Lung (tissue), 12 donors: Measurements from ENCODE around the gene ITPKB. TPM values are rescaled to one million over a fixed set of nuclear protein-coding genes. Genes with fewer than 3 reads are reported as not detected.

Experiments
- ATAC-seq: fragments of 200-7000 bp; cut with Tn5 transposase; one replicate; pipeline ENCODE4 v1.9.1; 2020; ENCODE audit warnings: moderate number of reproducible peaks; ENCODE audit not compliant: insufficient read depth, low FRiP score
- DNase-seq, 3 donors: peaks; one replicate each; pipeline ENCODE4 v3.0.0-alpha.2; 2013 to 2017
- H3K27ac ChIP-seq, 2 donors: one replicate each; pipeline ENCODE4 v1.5.1; 2013; ENCODE audit warnings: mild to moderate bottlenecking in 2 of 2, moderate library complexity in 2 of 2, control low read depth in 1 of 2, inconsistent platforms in 1 of 2, low read depth in 1 of 2, low read length in 1 of 2
- H3K27me3 ChIP-seq, 3 donors: one replicate each; pipeline ENCODE4 v1.5.1; 2013; ENCODE audit warnings: low read length in 2 of 3; ENCODE audit not compliant: control insufficient read depth in 3 of 3, insufficient read depth in 3 of 3
- H3K36me3 ChIP-seq, 4 donors: one replicate each; pipeline ENCODE4 v1.5.1; 2013; ENCODE audit warnings: low read length in 4 of 4, mild to moderate bottlenecking in 1 of 4, moderate library complexity in 1 of 4; ENCODE audit not compliant: control insufficient read depth in 4 of 4, insufficient read depth in 4 of 4
- H3K4me1 ChIP-seq, 5 donors: one replicate each; pipeline ENCODE4 v1.5.1; 2013; ENCODE audit warnings: low read length in 5 of 5, mild to moderate bottlenecking in 2 of 5, moderate library complexity in 1 of 5; ENCODE audit not compliant: control insufficient read depth in 5 of 5, insufficient read depth in 5 of 5
- H3K4me3 ChIP-seq: one replicate; pipeline ENCODE4 v1.5.1; 2013; ENCODE audit warnings: mild to moderate bottlenecking, control low read depth, moderate library complexity
- H3K9ac ChIP-seq, 2 donors: one replicate each; pipeline ENCODE4 v1.5.1; 2013; ENCODE audit warnings: low read length in 2 of 2, control low read depth in 1 of 2; ENCODE audit not compliant: insufficient read depth in 1 of 2
- H3K9me3 ChIP-seq, 4 donors: one replicate each; pipeline ENCODE4 v1.5.1; 2013; ENCODE audit warnings: low read length in 3 of 4, mild to moderate bottlenecking in 1 of 4, moderate library complexity in 1 of 4; ENCODE audit not compliant: control insufficient read depth in 4 of 4, insufficient read depth in 3 of 4
- WGBS, 2 donors: extraction: QIAGEN DNeasy Blood & Tissue Kit; methylation state at CpG; one replicate each; pipeline ENCODE4 v1.1.7; 2013; 5-methylcytosine and 5-hydroxymethylcytosine counted together
- polyA plus RNA-seq, 2 donors: library from polyadenylated mRNA; stranded (reverse); fragments of 200-250 nt; gene quantifications; one replicate each; pipeline ENCODE4 v1.2.1, GENCODE V29; 2013
- total RNA-seq, 2 donors: library from RNA; depleted of rRNA in 1 of 2; stranded (reverse); fragments of >200 nt in 1 of 2; gene quantifications; one replicate each; pipeline ENCODE4 v1.2.1, GENCODE V29; 2014 to 2021
- TF ChIP-seq, protein P1 (sequence below): IDR thresholded peaks from 2 replicates; pipeline ENCODE4 v1.5.1; 2012; ENCODE audit warnings: mild to moderate bottlenecking; ENCODE audit errors: control extremely low read depth, extremely low read depth
- donor health status: control.
- donor health status: control.
- donor health status: Bipolar disorder and iron deficiency.
- donor health status: healthy.
- donor health status: DM: yes; HTN: yes; CAD: no.

Gene ITPKB
- total and polyA plus RNA-seq, 4 donors: 9.9 to 46.6 (median 28.1) TPM

DNA sequence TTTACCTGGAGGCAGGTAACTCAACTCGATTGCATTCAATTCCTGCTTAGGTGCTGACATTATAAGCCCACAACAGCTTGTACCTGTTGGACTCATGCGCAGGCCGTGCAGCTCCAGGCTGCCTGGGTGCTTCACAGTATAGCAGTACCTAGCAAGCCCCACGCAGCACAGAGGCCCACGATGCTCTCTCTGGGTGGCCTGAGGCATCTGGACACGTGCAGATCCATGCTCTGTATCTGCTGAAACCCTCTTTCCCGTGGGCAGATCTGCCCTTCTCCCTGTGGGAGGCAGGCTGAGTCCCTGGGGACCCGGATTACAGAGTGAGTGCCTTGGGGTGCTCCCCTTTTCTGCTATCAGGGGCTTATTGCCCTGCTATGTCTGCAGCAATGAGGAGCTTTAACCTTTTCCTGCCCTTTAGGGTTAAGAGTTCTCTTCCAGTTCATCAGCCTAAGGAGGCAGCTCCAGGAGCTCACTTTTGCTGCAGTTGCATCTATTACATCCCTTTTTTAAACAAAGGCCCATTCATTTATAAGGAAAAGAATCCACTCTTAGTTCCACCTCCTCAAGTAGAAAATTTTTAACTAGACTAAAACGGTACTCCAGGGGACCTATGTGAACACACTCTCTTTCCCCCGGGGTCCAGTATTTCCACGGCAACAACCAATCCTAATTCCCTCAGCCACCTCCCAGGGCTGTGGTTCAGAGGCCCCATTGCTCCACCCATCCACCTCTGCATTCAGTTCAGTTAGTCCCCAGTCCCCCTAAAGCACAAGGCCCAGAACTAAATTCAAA lies 19.3 kb downstream of the ITPKB start:
- Histone ChIP-seq H3K36me3 (peaks cover 0 to 5% (median 0%) of the 10 kb centered on the region in 4 donors), H3K27me3 (no peaks in the 10 kb centered on the region), H3K27ac (no peak overlapping the region), H3K4me1 (peaks cover 0 to 17% (median 11%) of the 10 kb centered on the region in 5 donors), H3K9ac (no peak overlapping the region), H3K9me3 (no peaks in the 10 kb centered on the region), H3K4me3 (no peak overlapping the region)
- 70 to 76% methylated on average over 11 of the region's 11 CpGs for WGBS, 2 donors
- TF ChIP-seq, protein P1, sequence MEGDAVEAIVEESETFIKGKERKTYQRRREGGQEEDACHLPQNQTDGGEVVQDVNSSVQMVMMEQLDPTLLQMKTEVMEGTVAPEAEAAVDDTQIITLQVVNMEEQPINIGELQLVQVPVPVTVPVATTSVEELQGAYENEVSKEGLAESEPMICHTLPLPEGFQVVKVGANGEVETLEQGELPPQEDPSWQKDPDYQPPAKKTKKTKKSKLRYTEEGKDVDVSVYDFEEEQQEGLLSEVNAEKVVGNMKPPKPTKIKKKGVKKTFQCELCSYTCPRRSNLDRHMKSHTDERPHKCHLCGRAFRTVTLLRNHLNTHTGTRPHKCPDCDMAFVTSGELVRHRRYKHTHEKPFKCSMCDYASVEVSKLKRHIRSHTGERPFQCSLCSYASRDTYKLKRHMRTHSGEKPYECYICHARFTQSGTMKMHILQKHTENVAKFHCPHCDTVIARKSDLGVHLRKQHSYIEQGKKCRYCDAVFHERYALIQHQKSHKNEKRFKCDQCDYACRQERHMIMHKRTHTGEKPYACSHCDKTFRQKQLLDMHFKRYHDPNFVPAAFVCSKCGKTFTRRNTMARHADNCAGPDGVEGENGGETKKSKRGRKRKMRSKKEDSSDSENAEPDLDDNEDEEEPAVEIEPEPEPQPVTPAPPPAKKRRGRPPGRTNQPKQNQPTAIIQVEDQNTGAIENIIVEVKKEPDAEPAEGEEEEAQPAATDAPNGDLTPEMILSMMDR: no peak
- ATAC-seq: no peak
- DNase-seq: peak in 2 of 3 donors; percentile 40 to 56

DNA sequence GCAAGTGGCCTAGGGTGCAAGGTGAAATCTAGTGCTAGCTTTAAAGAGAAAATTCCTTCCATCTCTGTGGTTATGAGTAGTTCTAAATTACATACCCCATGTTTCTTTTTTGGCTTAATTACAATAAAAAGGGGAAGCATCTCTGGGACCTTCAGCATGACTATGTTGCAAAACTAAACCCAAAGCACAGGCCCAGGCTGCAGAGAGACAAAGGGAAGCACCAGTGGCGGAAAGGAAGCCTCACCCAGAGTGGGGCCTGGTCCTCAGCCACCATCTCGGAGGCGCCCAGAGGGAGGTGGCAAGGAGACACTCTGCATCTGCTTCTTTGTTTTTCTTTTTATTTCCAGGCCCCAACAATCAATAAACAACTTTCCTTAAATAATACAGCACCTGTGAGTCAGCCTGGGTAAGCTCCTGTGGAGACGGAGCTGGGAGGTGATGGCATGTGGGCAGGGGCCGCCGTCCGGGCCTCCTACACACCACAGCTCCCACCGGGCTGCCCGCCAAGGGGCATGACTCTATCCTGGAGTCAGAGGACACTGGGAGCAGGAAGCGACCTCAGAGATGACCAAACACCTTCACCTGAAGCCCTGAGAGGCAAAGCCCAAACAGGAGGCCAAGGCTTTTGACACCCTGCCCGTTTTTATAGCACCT lies 21.7 kb downstream of the ITPKB start:
- Histone ChIP-seq H3K9ac (no peak overlapping the region), H3K36me3 (peaks cover 0 to 13% (median 2%) of the 10 kb centered on the region in 4 donors), H3K4me1 (peaks cover 0 to 5% (median 0%) of the 10 kb centered on the region in 5 donors), H3K27ac (peak overlapping the region in 1 of 2 donors; percentile 24), H3K27me3 (no peaks in the 10 kb centered on the region), H3K4me3 (no peak overlapping the region), H3K9me3 (no peaks in the 10 kb centered on the region)
- no peak for DNase-seq
- peak; percentile 30 for ATAC-seq
- 20 to 53% methylated on average over 11 of the region's 11 CpGs for WGBS, 2 donors
- TF ChIP-seq, protein P1: no peak

DNA sequence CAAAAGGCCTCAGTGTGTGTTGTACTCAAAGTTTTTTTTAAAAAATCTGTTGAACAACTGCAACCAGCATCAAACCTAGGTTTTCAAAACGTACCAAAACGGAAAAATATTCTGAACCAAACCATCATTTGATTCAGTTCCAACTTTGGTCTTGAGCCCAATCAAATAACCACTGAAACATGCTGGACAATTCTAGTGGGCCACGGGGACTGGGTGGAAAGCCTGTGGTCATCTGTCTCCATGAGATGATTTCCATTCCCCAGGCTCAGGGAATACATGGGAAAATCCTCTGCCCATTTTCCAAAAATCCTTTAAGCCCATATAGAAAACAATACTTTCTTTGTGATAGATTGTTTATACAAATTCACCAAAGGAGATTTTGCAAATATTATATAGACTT lies 22.5 kb downstream of the ITPKB start:
- H3K4me1 ChIP-seq: peaks cover 0 to 10% (median 0%) of the 10 kb centered on the region in 5 donors
- no peak overlapping the region for H3K4me3 ChIP-seq
- H3K9ac ChIP-seq: no peak overlapping the region
- WGBS, 2 donors: 85 to 89% methylated on average over 3 of the region's 3 CpGs
- H3K27ac ChIP-seq: no peak overlapping the region
- TF ChIP-seq, protein P1: no peak
- H3K27me3 ChIP-seq: no peaks in the 10 kb centered on the region
- H3K36me3 ChIP-seq: peaks cover 0 to 8% (median 2%) of the 10 kb centered on the region in 4 donors
- DNase-seq (no peak), ATAC-seq (no peak)
- H3K9me3 ChIP-seq: no peaks in the 10 kb centered on the region
